ENCODE results near the gene TBXT.

GRCh38 chr6:166162599-166163342, 4.9 kb downstream of the TBXT start:
- TF ChIP-seq, protein P1, sequence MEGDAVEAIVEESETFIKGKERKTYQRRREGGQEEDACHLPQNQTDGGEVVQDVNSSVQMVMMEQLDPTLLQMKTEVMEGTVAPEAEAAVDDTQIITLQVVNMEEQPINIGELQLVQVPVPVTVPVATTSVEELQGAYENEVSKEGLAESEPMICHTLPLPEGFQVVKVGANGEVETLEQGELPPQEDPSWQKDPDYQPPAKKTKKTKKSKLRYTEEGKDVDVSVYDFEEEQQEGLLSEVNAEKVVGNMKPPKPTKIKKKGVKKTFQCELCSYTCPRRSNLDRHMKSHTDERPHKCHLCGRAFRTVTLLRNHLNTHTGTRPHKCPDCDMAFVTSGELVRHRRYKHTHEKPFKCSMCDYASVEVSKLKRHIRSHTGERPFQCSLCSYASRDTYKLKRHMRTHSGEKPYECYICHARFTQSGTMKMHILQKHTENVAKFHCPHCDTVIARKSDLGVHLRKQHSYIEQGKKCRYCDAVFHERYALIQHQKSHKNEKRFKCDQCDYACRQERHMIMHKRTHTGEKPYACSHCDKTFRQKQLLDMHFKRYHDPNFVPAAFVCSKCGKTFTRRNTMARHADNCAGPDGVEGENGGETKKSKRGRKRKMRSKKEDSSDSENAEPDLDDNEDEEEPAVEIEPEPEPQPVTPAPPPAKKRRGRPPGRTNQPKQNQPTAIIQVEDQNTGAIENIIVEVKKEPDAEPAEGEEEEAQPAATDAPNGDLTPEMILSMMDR (IDR thresholded peaks at IDR 0.05), result no peak
- TF ChIP-seq POLR2A (IDR thresholded peaks at IDR 0.05), result no peak

All from testis (tissue), 2 donors.